ENCODE measurements around the gene AGAP1. TPM values are rescaled to one million over a fixed set of nuclear protein-coding genes. Genes with fewer than 3 reads are reported as not detected.

AGAP1 gene
- total RNA-seq, 1 donor: 18.5 TPM

DNA sequence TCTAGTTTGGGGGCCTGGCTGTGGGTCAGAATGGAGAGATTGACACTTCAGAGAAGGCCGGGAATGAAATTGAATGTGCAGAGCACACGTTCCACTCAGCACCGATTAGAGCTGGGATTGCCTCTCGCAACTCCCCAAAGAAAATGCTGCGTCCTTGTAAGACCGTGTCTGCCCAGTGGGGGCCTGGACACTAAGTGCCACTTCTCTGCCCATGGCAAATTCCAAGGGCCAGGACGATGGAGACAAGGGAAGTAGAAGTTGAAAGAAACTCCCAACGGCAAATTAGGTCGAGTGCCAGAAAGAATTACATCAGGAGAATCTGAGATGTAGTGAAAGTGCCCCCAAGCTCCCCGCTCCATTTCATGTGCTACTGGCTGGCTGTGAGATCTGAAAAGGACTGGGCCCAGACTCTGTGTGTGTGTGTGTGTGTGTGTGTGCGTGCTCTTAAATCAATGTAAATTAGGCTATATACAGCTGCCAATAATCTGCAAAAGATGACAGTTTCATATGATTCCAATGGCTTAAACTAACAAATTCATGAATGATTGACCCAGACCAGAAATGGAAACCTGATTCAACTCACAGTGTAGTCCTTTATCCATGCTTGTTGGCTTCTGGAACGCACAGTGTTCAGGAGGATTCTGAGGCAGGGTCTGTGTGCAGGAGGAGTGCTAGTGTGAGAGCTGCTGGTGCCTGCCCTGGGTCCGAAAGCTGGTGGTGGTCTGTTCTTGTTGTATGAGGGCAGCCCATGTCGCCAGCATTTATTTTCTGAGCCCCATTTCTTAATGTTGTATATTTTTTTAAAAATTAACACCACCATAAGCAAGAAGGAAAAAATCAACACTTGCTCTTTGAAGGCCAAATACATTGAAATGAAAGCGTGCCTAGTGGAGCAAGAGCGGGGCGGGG is 234.3 kb downstream of the AGAP1 start:
- no peaks in the 10 kb centered on the region for H3K79me2 ChIP-seq (ENCODE audit: insufficient read depth, low read length)
- no peaks in the 10 kb centered on the region for H3K4me1 ChIP-seq (ENCODE audit: insufficient read depth, low read length)
- H2AFZ ChIP-seq (ENCODE audit: low read length): no peak overlapping the region
- H3K9me3 ChIP-seq (ENCODE audit: low read depth, low read length): no peaks in the 10 kb centered on the region
- H3K4me3 ChIP-seq (ENCODE audit: insufficient read depth, low read length): no peak overlapping the region
- DNase-seq (ENCODE audit: insufficient read length, low spot score, missing footprints): no peak
- TF ChIP-seq, protein P1, sequence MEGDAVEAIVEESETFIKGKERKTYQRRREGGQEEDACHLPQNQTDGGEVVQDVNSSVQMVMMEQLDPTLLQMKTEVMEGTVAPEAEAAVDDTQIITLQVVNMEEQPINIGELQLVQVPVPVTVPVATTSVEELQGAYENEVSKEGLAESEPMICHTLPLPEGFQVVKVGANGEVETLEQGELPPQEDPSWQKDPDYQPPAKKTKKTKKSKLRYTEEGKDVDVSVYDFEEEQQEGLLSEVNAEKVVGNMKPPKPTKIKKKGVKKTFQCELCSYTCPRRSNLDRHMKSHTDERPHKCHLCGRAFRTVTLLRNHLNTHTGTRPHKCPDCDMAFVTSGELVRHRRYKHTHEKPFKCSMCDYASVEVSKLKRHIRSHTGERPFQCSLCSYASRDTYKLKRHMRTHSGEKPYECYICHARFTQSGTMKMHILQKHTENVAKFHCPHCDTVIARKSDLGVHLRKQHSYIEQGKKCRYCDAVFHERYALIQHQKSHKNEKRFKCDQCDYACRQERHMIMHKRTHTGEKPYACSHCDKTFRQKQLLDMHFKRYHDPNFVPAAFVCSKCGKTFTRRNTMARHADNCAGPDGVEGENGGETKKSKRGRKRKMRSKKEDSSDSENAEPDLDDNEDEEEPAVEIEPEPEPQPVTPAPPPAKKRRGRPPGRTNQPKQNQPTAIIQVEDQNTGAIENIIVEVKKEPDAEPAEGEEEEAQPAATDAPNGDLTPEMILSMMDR (IDR thresholded peaks at IDR 0.05; ENCODE audit: extremely low read depth, low read depth, low read length): no peak
- no peaks in the 10 kb centered on the region for H3K36me3 ChIP-seq (ENCODE audit: insufficient read depth, low read length)
- no peaks in the 10 kb centered on the region for H3K27me3 ChIP-seq (ENCODE audit: insufficient read depth, low read length)
- H3K27ac ChIP-seq (ENCODE audit: low read depth, low read length): no peak overlapping the region
- no peak overlapping the region for H3K4me2 ChIP-seq (ENCODE audit: insufficient read depth, low read length)
- H4K20me1 ChIP-seq (ENCODE audit: insufficient read depth, low read length): peaks cover 13% of the 10 kb centered on the region

DNA sequence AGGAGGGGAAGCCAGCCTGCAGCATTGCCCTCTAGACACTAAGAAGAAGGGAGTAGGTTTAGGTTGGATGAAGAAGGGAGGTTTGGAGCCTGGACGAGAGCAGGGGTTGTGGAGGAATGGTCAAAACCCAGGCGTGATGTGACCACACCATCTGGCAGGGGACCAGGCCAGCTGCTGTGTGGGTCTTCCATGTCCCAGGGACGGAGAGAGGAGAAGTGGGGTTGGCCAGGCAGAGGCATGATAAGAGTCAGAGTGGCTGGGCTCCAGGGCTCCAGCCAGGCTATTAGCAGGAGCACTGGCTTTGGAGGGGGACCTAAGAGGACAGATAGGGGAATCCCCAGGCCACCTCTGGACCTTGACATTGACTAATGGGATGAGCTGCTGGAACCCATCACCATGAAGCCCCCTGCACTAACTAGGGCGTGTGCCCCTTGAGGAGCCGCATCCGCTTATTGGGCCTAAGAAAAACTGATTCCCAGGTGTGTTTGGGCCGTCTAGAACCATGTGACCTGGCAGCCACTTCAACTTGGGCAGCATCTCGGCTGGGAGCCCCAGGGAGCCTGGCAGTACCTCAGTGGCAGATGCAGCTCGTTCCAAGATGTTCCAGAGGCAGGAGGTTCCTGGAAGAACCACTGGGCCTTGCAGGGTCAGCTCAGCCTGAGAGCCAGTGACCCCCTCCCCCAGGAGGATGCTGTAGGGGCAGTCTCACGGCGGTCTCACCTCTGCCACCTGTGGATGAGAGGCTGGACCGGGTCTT is 235.1 kb downstream of the AGAP1 start:
- H3K27ac ChIP-seq (ENCODE audit: low read depth, low read length): no peak overlapping the region
- no peaks in the 10 kb centered on the region for H3K36me3 ChIP-seq (ENCODE audit: insufficient read depth, low read length)
- H2AFZ ChIP-seq (ENCODE audit: low read length): no peak overlapping the region
- H3K4me2 ChIP-seq (ENCODE audit: insufficient read depth, low read length): no peak overlapping the region
- no peaks in the 10 kb centered on the region for H3K79me2 ChIP-seq (ENCODE audit: insufficient read depth, low read length)
- no peak overlapping the region for H3K4me3 ChIP-seq (ENCODE audit: insufficient read depth, low read length)
- no peaks in the 10 kb centered on the region for H3K4me1 ChIP-seq (ENCODE audit: insufficient read depth, low read length)
- no peaks in the 10 kb centered on the region for H3K27me3 ChIP-seq (ENCODE audit: insufficient read depth, low read length)
- TF ChIP-seq, protein P1 (IDR thresholded peaks at IDR 0.05; ENCODE audit: extremely low read depth, low read depth, low read length): no peak
- peaks cover 11% of the 10 kb centered on the region for H4K20me1 ChIP-seq (ENCODE audit: insufficient read depth, low read length)
- no peak for DNase-seq (ENCODE audit: insufficient read length, low spot score, missing footprints)
- no peaks in the 10 kb centered on the region for H3K9me3 ChIP-seq (ENCODE audit: low read depth, low read length)

DNA sequence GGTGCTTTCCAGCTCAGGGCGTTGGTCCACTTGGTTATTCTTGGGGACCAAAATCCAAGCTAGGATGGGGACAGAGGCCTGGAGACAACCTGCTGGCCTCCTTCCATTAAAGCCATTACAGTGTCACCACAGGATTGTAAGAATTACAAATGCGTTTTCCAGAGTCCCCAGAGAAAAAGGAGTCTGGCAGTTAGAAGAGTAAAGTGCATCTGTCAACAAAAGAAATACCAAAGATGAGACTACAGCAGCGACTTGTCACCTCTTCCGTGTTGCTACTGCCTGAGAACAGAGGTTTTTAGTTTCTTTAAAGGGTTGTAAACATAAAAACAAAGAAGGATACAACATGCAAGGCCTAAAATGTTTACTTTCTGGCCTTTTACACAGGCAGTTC is 235.7 kb downstream of the AGAP1 start:
- no peaks in the 10 kb centered on the region for H3K9me3 ChIP-seq (ENCODE audit: low read depth, low read length)
- H3K36me3 ChIP-seq (ENCODE audit: insufficient read depth, low read length): no peaks in the 10 kb centered on the region
- peaks cover 7% of the 10 kb centered on the region for H4K20me1 ChIP-seq (ENCODE audit: insufficient read depth, low read length)
- TF ChIP-seq, protein P1 (IDR thresholded peaks at IDR 0.05; ENCODE audit: extremely low read depth, low read depth, low read length): no peak
- no peak overlapping the region for H3K4me3 ChIP-seq (ENCODE audit: insufficient read depth, low read length)
- no peak overlapping the region for H2AFZ ChIP-seq (ENCODE audit: low read length)
- no peaks in the 10 kb centered on the region for H3K4me1 ChIP-seq (ENCODE audit: insufficient read depth, low read length)
- no peaks in the 10 kb centered on the region for H3K79me2 ChIP-seq (ENCODE audit: insufficient read depth, low read length)
- no peak overlapping the region for H3K27ac ChIP-seq (ENCODE audit: low read depth, low read length)
- DNase-seq (ENCODE audit: insufficient read length, low spot score, missing footprints): no peak
- no peaks in the 10 kb centered on the region for H3K27me3 ChIP-seq (ENCODE audit: insufficient read depth, low read length)
- no peak overlapping the region for H3K4me2 ChIP-seq (ENCODE audit: insufficient read depth, low read length)

DNA sequence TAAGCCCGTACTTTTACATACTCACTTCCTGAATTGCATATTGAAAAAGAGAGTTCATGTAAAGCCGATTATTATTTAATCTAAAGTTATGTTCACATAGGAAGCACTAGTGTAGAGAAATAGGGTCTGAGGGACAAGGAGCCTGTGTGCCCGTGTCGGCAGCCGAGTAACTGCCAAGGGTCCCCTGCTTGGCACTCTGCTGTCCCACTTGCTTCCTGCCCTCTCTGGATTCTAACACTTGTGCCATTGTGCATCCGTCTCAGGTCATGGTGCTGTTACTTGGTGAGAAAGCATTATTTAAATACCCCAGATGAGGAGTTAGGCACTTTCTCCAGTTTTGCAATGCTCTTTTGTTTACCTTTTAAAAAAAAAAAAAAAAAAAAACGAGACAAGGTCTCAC is 236.3 kb downstream of the AGAP1 start:
- TF ChIP-seq, protein P1 (IDR thresholded peaks at IDR 0.05; ENCODE audit: extremely low read depth, low read depth, low read length): no peak
- H3K4me2 ChIP-seq (ENCODE audit: insufficient read depth, low read length): no peak overlapping the region
- H3K27ac ChIP-seq (ENCODE audit: low read depth, low read length): no peak overlapping the region
- no peak overlapping the region for H3K4me3 ChIP-seq (ENCODE audit: insufficient read depth, low read length)
- H2AFZ ChIP-seq (ENCODE audit: low read length): no peak overlapping the region
- no peak for DNase-seq (ENCODE audit: insufficient read length, low spot score, missing footprints)
- H4K20me1 ChIP-seq (ENCODE audit: insufficient read depth, low read length): peaks cover 7% of the 10 kb centered on the region
- no peaks in the 10 kb centered on the region for H3K27me3 ChIP-seq (ENCODE audit: insufficient read depth, low read length)
- no peaks in the 10 kb centered on the region for H3K4me1 ChIP-seq (ENCODE audit: insufficient read depth, low read length)
- H3K9me3 ChIP-seq (ENCODE audit: low read depth, low read length): no peaks in the 10 kb centered on the region
- H3K79me2 ChIP-seq (ENCODE audit: insufficient read depth, low read length): no peaks in the 10 kb centered on the region
- H3K36me3 ChIP-seq (ENCODE audit: insufficient read depth, low read length): no peaks in the 10 kb centered on the region
